Measurements from ENCODE around the gene ADAMTS4. TPM values are rescaled to one million over a fixed set of nuclear protein-coding genes. Genes with fewer than 3 reads are reported as not detected.

The ADAMTS4 gene
- total and polyA plus RNA-seq, 2 donors (not counting 3 experiments of a cell fraction or from before 2014, with no cell fraction given): 2.5 to 13.6 TPM

DNA sequence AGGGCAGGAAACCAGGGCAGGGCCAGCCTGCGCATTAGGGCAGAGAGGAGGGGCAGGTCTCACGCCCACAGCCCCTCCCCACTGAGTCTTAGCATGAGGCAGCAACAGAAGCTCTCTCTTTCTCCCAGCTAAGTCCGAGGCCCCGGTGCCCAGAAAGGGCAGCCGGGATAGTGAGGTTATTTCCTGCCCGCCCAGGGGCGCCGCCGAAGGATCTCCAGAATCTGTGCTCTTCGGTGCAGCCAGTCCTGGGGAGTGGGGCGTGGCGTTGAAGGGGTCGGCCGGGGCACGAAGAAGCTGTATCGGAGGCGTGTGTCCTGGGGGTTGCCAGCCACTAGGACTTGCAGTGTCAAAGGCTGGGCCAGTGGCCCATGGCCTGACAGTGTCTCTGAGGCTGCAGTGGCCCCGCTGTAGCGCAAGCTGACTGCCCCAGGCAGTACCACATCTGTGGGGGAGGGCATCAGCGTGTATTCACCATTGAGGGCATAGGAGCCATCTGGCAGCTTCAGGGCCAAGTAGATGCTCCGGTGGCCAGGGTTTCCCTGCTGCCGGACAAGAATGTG is 7.8 kb downstream of the ADAMTS4 start:
- no peak overlapping the region for H3K4me2 ChIP-seq (ENCODE audit: insufficient read depth, low read length)
- POLR2A ChIA-PET: interaction anchor here (0.5 to 1.0 kb wide), 2 partner anchors 25 to 183 kb away, joined by 3 to 6 read pairs; partner anchors contain the start of gene PPOX
- BruUV-seq (replicated peaks): no TSS peak

More for the DNA sequence above, 7.8 kb downstream of the ADAMTS4 start:
- Histone ChIP-seq H3K27me3 (ENCODE audit: control insufficient read depth in 2 of 2, insufficient read depth in 2 of 2, low read length in 2 of 2) (no peaks in the 10 kb centered on the region), H3K27ac (ENCODE audit: insufficient read depth, low read depth, low read length) (no peak overlapping the region), H3K4me1 (ENCODE audit: control insufficient read depth, extremely low read depth, insufficient read depth, low read length) (peaks cover 14% of the 10 kb centered on the region), H2AFZ (ENCODE audit: low read depth, low read length) (no peak overlapping the region), H3K4me3 (replicated peaks in 1 of 3; ENCODE audit: insufficient read depth in 1 of 3, low read depth in 1 of 3, low read length in 3 of 3) (no peak overlapping the region), H4K20me1 (replicated peaks; ENCODE audit: control insufficient read depth, extremely low read depth, insufficient read depth, low read length) (no peaks in the 10 kb centered on the region), H3K79me2 (ENCODE audit: control insufficient read depth, insufficient read depth, low read length) (peaks cover 7% of the 10 kb centered on the region), H3K9ac (replicated peaks; ENCODE audit: extremely low read depth, insufficient read depth, low read length) (no peak overlapping the region), H3K9me1 (replicated peaks; ENCODE audit: control insufficient read depth, extremely low read depth, insufficient read depth, low read length) (no peaks in the 10 kb centered on the region), H3K9me3 (replicated peaks; ENCODE audit: control insufficient read depth, insufficient read depth, low read length) (no peaks in the 10 kb centered on the region), H3K36me3 (ENCODE audit: control insufficient read depth in 2 of 2, extremely low read depth in 1 of 2, insufficient read depth in 2 of 2, low read length in 2 of 2) (peaks cover 3% of the 10 kb centered on the region in 2 experiments)
- TF ChIP-seq FOS (IDR thresholded peaks at IDR 0.05; ENCODE audit: borderline replicate concordance, insufficient read depth, low read length): no peak
- no peak for TF ChIP-seq CTCF (IDR thresholded peaks at IDR 0.05; ENCODE audit: extremely low read depth in 1 of 2, insufficient read depth in 1 of 2, low read depth in 1 of 2, low read length in 2 of 2)
- TF ChIP-seq GATA2 (IDR thresholded peaks at IDR 0.05; ENCODE audit: insufficient read depth, insufficient read length, low read depth, low read length): no peak
- TF ChIP-seq JUN (IDR thresholded peaks at IDR 0.05; ENCODE audit: borderline replicate concordance, insufficient read depth, insufficient read length, low read depth): no peak
- dilution Hi-C loops (cut with MboI; ENCODE audit: extremely low pct_ligation_motif_present, low sequenced_read_pairs) (no loop called here), intact Hi-C loops (cut with micrococcal nuclease) (loop anchor here (1.0 kb wide), 1 partner anchor 21 kb away; no protein-coding TSS in a partner anchor)
- CTCF ChIA-PET: interaction anchor here (1.0 to 6.2 kb wide), 11 partner anchors 8 to 191 kb away, joined by 3 to 54 read pairs (median 8); partner anchors contain the start of genes NDUFS2, PPOX and TOMM40L
- DNase-seq (ENCODE audit: low read depth, low spot score) (no peak), FAIRE-seq (no peak)

Measured in endothelial cell of umbilical vein (primary cell).